Endodermal cell (in vitro differentiated cells): Measurements from ENCODE around the gene RELCH. TPM values are rescaled to one million over a fixed set of nuclear protein-coding genes. Genes with fewer than 3 reads are reported as not detected.

ENCODE experiments used
- DNase-seq: peaks from one replicate; pipeline ENCODE4 v3.0.0-alpha.2; 2017
- H3K27ac ChIP-seq: 2 replicates; pipeline ENCODE4 v1.5.1; 2013; ENCODE audit warnings: mild to moderate bottlenecking, low read depth, low read length, moderate library complexity
- H3K27me3 ChIP-seq: 2 replicates; pipeline ENCODE4 v1.6.1; 2013; ENCODE audit warnings: mild to moderate bottlenecking, low read length, moderate library complexity; ENCODE audit not compliant: insufficient read depth, control insufficient read depth, poor library complexity, severe bottlenecking
- H3K36me3 ChIP-seq: 2 replicates; pipeline ENCODE4 v1.7.0; 2013; ENCODE audit warnings: mild to moderate bottlenecking, low read length, moderate library complexity; ENCODE audit not compliant: control insufficient read depth, insufficient read depth
- H3K4me1 ChIP-seq: one replicate; pipeline ENCODE4 v1.7.0; 2013; ENCODE audit warnings: low read length; ENCODE audit not compliant: control insufficient read depth, insufficient read depth
- H3K4me3 ChIP-seq: 2 replicates; pipeline ENCODE4 v1.5.1; 2013; ENCODE audit warnings: mild to moderate bottlenecking, low read length, moderate library complexity
- H3K9ac ChIP-seq: 2 replicates; pipeline ENCODE4 v1.6.1; 2013; ENCODE audit warnings: mild to moderate bottlenecking, low read length, moderate library complexity; ENCODE audit not compliant: poor library complexity, severe bottlenecking; ENCODE audit errors: extremely low read depth
- H3K9me3 ChIP-seq: 2 replicates; pipeline ENCODE4 v1.6.1; 2013; ENCODE audit warnings: mild to moderate bottlenecking, low read length, moderate library complexity; ENCODE audit not compliant: control insufficient read depth
- H3K27ac Mint-ChIP-seq: 2 replicates; pipeline ENCODE4 v1.8.0; 2020; ENCODE audit warnings: mixed read lengths
- H3K27me3 Mint-ChIP-seq: 2 replicates; pipeline ENCODE4 v1.8.0; 2021; ENCODE audit warnings: mild to moderate bottlenecking, mixed read lengths; ENCODE audit not compliant: insufficient read depth
- H3K36me3 Mint-ChIP-seq: 2 replicates; pipeline ENCODE4 v1.8.0; 2020; ENCODE audit warnings: low read depth, mixed read lengths
- H3K4me1 Mint-ChIP-seq: 2 replicates; pipeline ENCODE4 v1.8.0; 2020; ENCODE audit warnings: mixed read lengths
- H3K4me3 Mint-ChIP-seq: 2 replicates; pipeline ENCODE4 v1.8.0; 2020; ENCODE audit warnings: mild to moderate bottlenecking, moderate library complexity, mixed read lengths
- H3K9me3 Mint-ChIP-seq: 2 replicates; pipeline ENCODE4 v1.8.0; 2020; ENCODE audit warnings: mild to moderate bottlenecking, mixed read lengths
- CTCF ChIP-seq: fragments of 200-600 bp; sonication (generic); conservative IDR thresholded peaks from 2 replicates; pipeline ENCODE4 v1.5.0; 2021; ENCODE audit warnings: antibody characterized with exemption, mild to moderate bottlenecking
- WGBS, 2 experiments: methylation state at CpG; one replicate each; pipeline versions ENCODE4 v1.1.5 to v1.1.7; 2013; ENCODE audit warnings: missing lambda C conversion rate in 2 of 2, mixed read lengths in 1 of 2; ENCODE audit not compliant: insufficient coverage in 1 of 2, insufficient read length in 1 of 2; 5-methylcytosine and 5-hydroxymethylcytosine counted together
- total RNA-seq, 2 donors: library from RNA; stranded (reverse); fragmentation: NEBNext Ultra II Directional in 1 of 2; extraction: Animal tissue kit (Norgen Biotek cat#: 25700) in 1 of 2; gene quantifications; 2 replicates in 1 of 2; 3 replicates in 1 of 2; pipeline ENCODE4 v1.2.1, GENCODE V29; 2021

Gene RELCH
- total RNA-seq, 2 donors from 2014 or later: 29.4 to 32.0 TPM

DNA sequence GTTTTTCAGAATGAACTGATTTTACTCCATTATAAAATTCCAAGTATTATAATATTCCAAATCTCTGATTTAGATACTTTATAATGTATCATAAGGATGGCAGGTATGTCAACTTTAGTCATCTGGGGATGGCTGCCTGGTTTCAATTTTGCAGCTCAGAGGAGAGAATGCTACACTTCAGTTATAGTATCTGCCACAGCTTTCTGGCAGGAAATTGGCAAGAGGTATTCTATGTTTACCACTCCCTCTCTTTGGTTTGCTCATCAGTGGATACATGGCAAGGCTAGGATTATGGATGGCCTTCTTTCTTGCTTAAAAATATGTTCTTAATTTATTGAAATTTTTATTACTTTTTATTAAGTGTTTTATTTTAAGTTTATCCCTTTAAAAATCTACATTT, 71.0 kb downstream of the RELCH start:
- Mint-ChIP-seq H3K4me3 (no peak overlapping the region), H3K27ac (no peak overlapping the region), H3K9me3 (no peaks in the 10 kb centered on the region), H3K4me1 (peaks cover 16% of the 10 kb centered on the region), H3K27me3 (no peaks in the 10 kb centered on the region), H3K36me3 (peaks cover 41% of the 10 kb centered on the region)
- H3K4me3 ChIP-seq: no peak overlapping the region
- H3K36me3 ChIP-seq: peaks cover 82% of the 10 kb centered on the region
- no peaks in the 10 kb centered on the region for H3K4me1 ChIP-seq
- no peak overlapping the region for H3K9ac ChIP-seq
- TF ChIP-seq CTCF: no peak
- H3K27ac ChIP-seq: no peak overlapping the region
- DNase-seq: no peak
- H3K9me3 ChIP-seq: no peaks in the 10 kb centered on the region
- H3K27me3 ChIP-seq: no peaks in the 10 kb centered on the region

DNA sequence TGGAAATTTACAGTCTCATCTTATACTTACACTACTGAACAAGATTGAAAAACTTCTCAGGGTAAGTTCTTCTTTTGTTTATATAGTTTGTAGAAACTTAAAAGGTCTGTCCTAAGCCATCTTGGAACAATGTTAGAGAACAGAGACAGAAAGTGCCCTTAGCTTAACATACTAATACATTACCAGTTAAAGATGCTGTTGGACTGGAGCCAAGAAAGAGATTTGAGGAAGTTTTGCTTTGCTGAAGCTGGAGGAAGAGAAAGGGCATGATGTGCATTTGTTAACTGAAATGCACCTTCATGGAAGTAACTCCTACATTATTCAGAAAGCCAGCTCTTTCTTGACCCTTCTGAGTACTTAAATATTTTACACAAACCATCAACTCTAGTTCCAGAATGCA, 71.6 kb downstream of the RELCH start:
- Histone ChIP-seq H3K9me3 (no peaks in the 10 kb centered on the region), H3K9ac (no peak overlapping the region), H3K36me3 (peaks cover 81% of the 10 kb centered on the region), H3K27me3 (no peaks in the 10 kb centered on the region), H3K27ac (no peak overlapping the region), H3K4me1 (no peaks in the 10 kb centered on the region), H3K4me3 (no peak overlapping the region)
- Mint-ChIP-seq H3K9me3 (no peaks in the 10 kb centered on the region), H3K27me3 (no peaks in the 10 kb centered on the region), H3K27ac (no peak overlapping the region), H3K36me3 (peaks cover 41% of the 10 kb centered on the region), H3K4me1 (peaks cover 17% of the 10 kb centered on the region), H3K4me3 (no peak overlapping the region)
- no peak for TF ChIP-seq CTCF
- DNase-seq: no peak

- TF ChIP-seq CTCF: peak; percentile 26
- no peak for DNase-seq
- Mint-ChIP-seq H3K27ac (no peak overlapping the region), H3K4me1 (peaks cover 17% of the 10 kb centered on the region), H3K27me3 (no peaks in the 10 kb centered on the region), H3K36me3 (peaks cover 39% of the 10 kb centered on the region), H3K4me3 (no peak overlapping the region), H3K9me3 (no peaks in the 10 kb centered on the region)
- WGBS, 2 experiments: 65 to 82% methylated on average over 2 of the region's 2 CpGs
- no peak overlapping the region for H3K9ac ChIP-seq
- H3K27me3 ChIP-seq: no peaks in the 10 kb centered on the region
- no peaks in the 10 kb centered on the region for H3K9me3 ChIP-seq
- no peaks in the 10 kb centered on the region for H3K4me1 ChIP-seq
- H3K27ac ChIP-seq: no peak overlapping the region
- peak overlapping the region; percentile 63 for H3K4me3 ChIP-seq
- H3K36me3 ChIP-seq: peaks cover 79% of the 10 kb centered on the region
Measured at GRCh38 chr18:62262061-62262460, 75.0 kb downstream of the RELCH start.
